Measurements from ENCODE around the gene GADL1. TPM values are rescaled to one million over a fixed set of nuclear protein-coding genes. Genes with fewer than 3 reads are reported as not detected.

GADL1 gene
- total RNA-seq, 1 donor, result not detected

GRCh38 chr3:30761374-30761773, 133.1 kb downstream of the GADL1 start:
- H3K4me3 ChIP-seq (ENCODE audit: low read depth, low read length), result no peak overlapping the region
- DNase-seq (ENCODE audit: low read depth), result no peak
- no peak for TF ChIP-seq CTCF (IDR thresholded peaks at IDR 0.05; ENCODE audit: insufficient read depth, low read depth, low read length)

GRCh38 chr3:30760737-30761136, 133.7 kb downstream of the GADL1 start:
- no peak for TF ChIP-seq CTCF (IDR thresholded peaks at IDR 0.05; ENCODE audit: insufficient read depth, low read depth, low read length)
- DNase-seq (ENCODE audit: low read depth), result no peak
- H3K4me3 ChIP-seq (ENCODE audit: low read depth, low read length), result no peak overlapping the region

GRCh38 chr3:30760040-30760695, 134.3 kb downstream of the GADL1 start:
- no peak overlapping the region for H3K4me3 ChIP-seq (ENCODE audit: low read depth, low read length)
- no peak for TF ChIP-seq CTCF (IDR thresholded peaks at IDR 0.05; ENCODE audit: insufficient read depth, low read depth, low read length)
- DNase-seq (ENCODE audit: low read depth), result no peak

- DNase-seq (ENCODE audit: low read depth), result no peak
- no peak overlapping the region for H3K4me3 ChIP-seq (ENCODE audit: low read depth, low read length)
- TF ChIP-seq CTCF (IDR thresholded peaks at IDR 0.05; ENCODE audit: insufficient read depth, low read depth, low read length), result no peak
These were observed 138.2 kb downstream of the GADL1 start for GRCh38 chr3:30756218-30756617.

- DNase-seq (ENCODE audit: low read depth), result peak; percentile 52
- no peak overlapping the region for H3K4me3 ChIP-seq (ENCODE audit: low read depth, low read length)
- TF ChIP-seq CTCF (IDR thresholded peaks at IDR 0.05; ENCODE audit: insufficient read depth, low read depth, low read length), result no peak
These were observed 140.0 kb downstream of the GADL1 start for GRCh38 chr3:30754426-30754825.

- no peak overlapping the region for H3K4me3 ChIP-seq (ENCODE audit: low read depth, low read length)
- DNase-seq (ENCODE audit: low read depth), result no peak
- no peak for TF ChIP-seq CTCF (IDR thresholded peaks at IDR 0.05; ENCODE audit: insufficient read depth, low read depth, low read length)
These were observed 140.7 kb downstream of the GADL1 start for GRCh38 chr3:30753766-30754165.

- peak; percentile 89 for DNase-seq (ENCODE audit: low read depth)
- no peak overlapping the region for H3K4me3 ChIP-seq (ENCODE audit: low read depth, low read length)
- no peak for TF ChIP-seq CTCF (IDR thresholded peaks at IDR 0.05; ENCODE audit: insufficient read depth, low read depth, low read length)
These were observed 141.5 kb downstream of the GADL1 start for GRCh38 chr3:30752970-30753369.
